Mucosa of gallbladder (tissue), 1 donor: ENCODE measurements around the gene DLX3. TPM values are rescaled to one million over a fixed set of nuclear protein-coding genes. Genes with fewer than 3 reads are reported as not detected.

ENCODE experiments used
- DNase-seq: peaks from one replicate; pipeline ENCODE4 v3.0.0-alpha.2; 2020; ENCODE audit warnings: low spot score
- total RNA-seq: library from RNA; stranded (reverse); gene quantifications from one replicate; pipeline ENCODE4 v1.2.1, GENCODE V29; 2021
- donor health status: DM: no; HTN: no; CAD: no.

Gene DLX3
- total RNA-seq, 1 donor from 2014 or later = 0.26 TPM

DNA sequence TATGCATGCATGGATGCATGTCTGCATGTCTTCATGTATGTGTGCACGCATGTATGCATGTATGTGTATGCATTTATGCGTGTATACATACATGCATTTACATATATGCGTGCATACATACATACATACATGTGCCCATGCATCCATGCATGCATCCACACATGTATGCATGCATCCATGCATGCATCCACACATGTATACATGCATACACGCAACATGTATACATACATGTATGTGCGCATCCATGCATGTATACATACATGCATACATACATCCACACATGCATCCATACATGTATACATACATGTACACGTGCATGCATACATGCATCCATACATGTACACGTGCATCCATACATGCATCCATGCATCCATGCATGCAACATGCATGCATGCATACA is 29.8 kb upstream of the DLX3 start:
- no peak for DNase-seq

GRCh38 chr17:50023520-50023919 is 28.5 kb upstream of the DLX3 start:
- no peak for DNase-seq

- DNase-seq = no peak
These were observed 27.6 kb upstream of the DLX3 start for GRCh38 chr17:50022463-50023130.

- DNase-seq = no peak
These were observed 26.8 kb upstream of the DLX3 start for GRCh38 chr17:50021681-50022370.

GRCh38 chr17:50020841-50021599 is 26.0 kb upstream of the DLX3 start:
- DNase-seq = no peak

- no peak for DNase-seq
These were observed 23.9 kb upstream of the DLX3 start for GRCh38 chr17:50018909-50019308.

GRCh38 chr17:50015146-50015545 is 20.1 kb upstream of the DLX3 start:
- no peak for DNase-seq

DNA sequence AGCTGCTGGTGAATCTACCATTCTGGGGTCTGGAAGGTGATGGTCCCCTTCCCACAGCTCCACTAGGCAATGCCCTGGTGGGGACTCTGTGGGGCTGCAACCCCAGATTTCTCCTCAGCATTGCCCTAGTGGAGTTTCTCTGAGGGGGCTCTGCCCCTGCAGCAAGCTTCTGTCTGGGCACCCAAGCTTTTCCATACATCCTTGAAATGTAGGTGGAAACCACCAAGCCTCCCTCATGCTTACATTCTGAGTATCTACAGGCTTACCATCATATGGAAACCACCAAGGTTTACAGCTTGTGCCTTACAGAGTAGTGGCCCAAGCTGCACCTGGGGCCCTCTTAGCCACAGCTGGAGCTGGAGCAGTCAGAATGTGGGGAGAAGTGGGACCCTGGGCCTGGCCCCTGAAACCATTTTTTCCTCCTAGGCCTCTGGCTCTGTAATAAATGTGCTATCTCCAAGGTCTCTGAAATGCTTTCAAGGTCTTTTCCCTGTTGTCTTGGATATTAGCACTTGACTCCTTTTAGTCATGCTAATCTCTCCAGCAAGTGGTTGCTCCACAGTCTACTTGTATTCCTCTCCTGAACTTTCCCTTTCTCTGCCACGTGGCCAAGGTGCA is 19.6 kb upstream of the DLX3 start:
- DNase-seq = no peak

DNA sequence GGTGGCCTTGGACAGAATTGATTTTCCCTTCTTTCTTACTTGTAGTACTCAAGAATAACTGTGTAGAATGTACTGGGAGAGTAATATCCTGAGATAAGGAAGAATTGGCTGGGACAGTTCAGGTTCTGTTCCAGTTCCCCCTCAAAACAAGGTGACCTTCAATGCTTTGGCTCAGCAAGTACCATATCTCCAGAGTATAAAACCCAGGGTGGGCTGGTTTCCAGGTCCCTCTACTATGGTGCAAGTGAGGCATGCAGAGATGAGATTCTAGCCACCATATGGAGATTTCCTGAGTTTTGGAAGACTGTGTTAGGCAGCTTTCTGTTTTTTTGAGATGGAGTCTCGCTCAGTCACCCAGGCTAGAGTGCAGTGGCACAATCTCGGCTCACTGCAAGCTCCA is 18.1 kb upstream of the DLX3 start:
- DNase-seq = no peak

DNA sequence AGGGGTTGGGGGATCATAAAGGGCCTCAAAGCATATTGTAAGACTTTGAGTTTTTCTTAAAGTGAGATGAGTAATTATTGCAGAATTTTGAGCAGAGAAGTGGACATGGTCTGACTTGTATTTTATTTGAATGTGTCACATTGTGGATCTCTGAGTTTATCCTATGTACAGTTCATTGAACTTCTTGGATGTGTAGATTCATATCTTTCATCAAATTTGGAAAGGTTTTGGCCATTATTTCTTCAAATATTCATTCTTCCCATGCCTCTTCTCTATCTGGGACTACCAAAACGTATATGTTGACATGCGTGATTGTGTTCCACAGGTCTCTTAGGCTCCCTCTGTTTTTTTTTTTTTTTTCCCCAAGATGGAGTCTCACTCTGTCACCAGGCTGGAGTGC is 14.3 kb upstream of the DLX3 start:
- DNase-seq = no peak

GRCh38 chr17:50003911-50004310 is 8.9 kb upstream of the DLX3 start:
- no peak for DNase-seq

GRCh38 chr17:49998836-49999511 is 4.0 kb upstream of the DLX3 start:
- no peak for DNase-seq

DNA sequence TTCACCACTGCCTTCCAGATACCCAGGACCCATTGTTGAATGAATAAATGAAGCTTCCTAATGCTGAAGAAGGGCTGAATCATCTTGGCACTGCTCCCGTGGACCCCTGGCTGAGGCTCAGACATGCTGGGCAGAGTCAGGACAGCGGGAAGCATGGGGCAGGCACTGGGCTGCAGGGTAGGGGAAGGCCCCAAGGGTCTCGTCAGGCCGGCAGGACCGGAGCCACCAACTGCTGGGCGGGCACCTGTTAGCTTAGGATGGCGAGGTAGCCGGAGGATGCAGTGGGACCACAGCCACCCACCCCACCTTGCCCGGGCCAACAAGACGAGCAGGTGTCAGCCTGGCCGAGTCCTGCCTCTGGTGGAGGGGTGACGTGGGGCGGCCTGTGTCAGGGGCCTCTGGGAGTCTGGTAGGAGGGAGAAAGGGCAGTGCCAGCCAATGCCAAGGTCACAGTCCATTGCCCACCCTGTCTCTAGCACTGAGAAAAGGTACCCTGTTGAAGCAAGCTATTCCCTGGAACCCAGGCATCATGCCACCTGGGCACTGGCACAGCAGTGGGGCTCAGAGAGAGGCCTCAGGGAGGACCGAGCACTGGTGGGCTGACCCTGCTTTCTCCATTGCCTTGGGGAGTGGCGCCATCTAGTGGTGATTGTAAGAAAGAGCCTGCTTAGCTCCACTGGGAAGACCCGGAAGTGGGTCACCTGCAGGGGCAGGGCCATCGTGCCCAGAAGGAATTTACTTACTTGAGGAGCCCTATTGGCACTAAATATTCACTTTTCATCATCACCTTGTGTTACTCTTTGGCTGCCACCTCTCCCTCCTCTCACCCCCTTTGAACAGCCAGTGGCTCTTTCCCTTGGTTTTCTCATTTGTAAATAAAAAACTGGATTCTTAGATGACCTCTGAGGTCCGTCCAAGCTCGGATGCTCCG is 3.0 kb upstream of the DLX3 start:
- DNase-seq = peak; percentile 80

GRCh38 chr17:49997301-49997650 is 2.3 kb upstream of the DLX3 start:
- DNase-seq = no peak

GRCh38 chr17:49996495-49997300 is 1.7 kb upstream of the DLX3 start:
- DNase-seq = no peak

- DNase-seq = no peak
These were observed 1.1 kb upstream of the DLX3 start for GRCh38 chr17:49996121-49996494.

DNA sequence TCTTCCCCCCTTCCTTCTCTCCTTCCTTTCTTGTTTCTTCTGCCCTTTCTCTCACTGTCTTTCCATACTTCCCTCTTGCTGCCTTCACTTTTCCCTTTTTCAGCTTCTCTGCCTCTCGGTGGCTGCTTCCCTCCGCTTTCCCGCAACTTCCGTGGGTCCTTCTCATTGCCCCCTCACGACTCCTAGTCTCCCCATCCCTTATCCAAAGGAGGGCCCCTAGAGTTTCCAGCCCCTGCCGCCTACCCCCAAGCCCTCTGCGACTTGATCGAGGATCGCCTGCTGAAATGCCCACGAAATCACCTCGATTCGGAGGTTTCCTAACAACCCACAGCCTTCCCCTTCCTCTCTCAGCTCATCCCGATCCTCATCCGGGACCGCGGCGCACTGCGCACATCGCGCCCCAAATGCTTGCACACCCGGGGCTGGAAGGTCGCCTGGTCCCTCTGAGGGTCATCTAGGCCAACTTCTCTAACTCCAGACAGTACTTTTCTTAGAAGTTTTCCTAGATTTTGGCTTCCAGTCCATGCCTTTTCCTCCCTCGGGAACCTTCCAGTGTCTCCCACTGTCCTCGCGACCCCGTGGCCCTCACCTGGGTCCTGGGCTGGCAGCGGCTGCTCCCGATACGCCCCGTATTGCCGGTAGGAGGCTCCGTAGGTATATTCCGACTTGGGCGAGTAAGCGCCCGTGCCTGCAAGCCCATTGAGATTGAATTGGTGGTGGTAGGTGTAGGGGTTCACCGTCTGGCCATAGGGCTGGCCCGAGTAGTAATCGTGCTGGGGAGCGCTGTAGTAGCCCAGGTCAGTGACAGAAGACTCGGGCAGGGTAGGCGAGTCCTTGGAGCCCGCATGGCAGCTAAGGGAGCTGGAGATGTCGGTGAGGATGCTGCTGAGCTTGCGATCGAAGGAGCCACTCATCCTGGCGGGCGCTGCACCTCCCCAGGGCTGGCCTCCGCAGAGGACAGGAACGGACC is 654 bp downstream of the DLX3 start:
- DNase-seq = no peak

- no peak for DNase-seq
These were observed 1.5 kb downstream of the DLX3 start for GRCh38 chr17:49993423-49994060.
